Stimulated activated CD4-positive, alpha-beta T cell treated with anti-CD3 and anti-CD28 coated beads, TNF-alpha, amount 100 ng/mL, for 4 hours (primary cell): Measurements from ENCODE around the gene ZNG1F.
"Not testable (repeated sequence)": the region's sequence is repeated elsewhere in the genome, so short reads cannot be mapped to it uniquely, and the experiment has no call there.

Source experiments
- DNase-seq, 3 experiments: peaks; one replicate each; pipeline ENCODE4 v3.0.0-alpha.2; 2020; ENCODE audit warnings: low read depth in 3 of 3

The ZNG1F gene

GRCh38 chr9:41123396-41123795 is 65.7 kb downstream of the ZNG1F start:
- not testable (repeated sequence) for DNase-seq

- not testable (repeated sequence) for DNase-seq
Observed at GRCh38 chr9:41120696-41121095, 68.4 kb downstream of the ZNG1F start.

- not testable (repeated sequence) for DNase-seq
Observed at GRCh38 chr9:41119719-41120118, 69.4 kb downstream of the ZNG1F start.

- DNase-seq: not testable (repeated sequence)
Observed at GRCh38 chr9:41119311-41119710, 69.8 kb downstream of the ZNG1F start.

GRCh38 chr9:41113348-41113747 is 75.8 kb downstream of the ZNG1F start:
- not testable (repeated sequence) for DNase-seq

GRCh38 chr9:41111414-41111813 is 77.7 kb downstream of the ZNG1F start:
- not testable (repeated sequence) for DNase-seq

GRCh38 chr9:41110913-41111312 is 78.2 kb downstream of the ZNG1F start:
- DNase-seq: not testable (repeated sequence)

- DNase-seq: not testable (repeated sequence)
Observed at GRCh38 chr9:41109253-41109652, 79.9 kb downstream of the ZNG1F start.

- not testable (repeated sequence) for DNase-seq
Observed at GRCh38 chr9:41108816-41109215, 80.3 kb downstream of the ZNG1F start.

- not testable (repeated sequence) for DNase-seq
Observed at GRCh38 chr9:41106472-41107116, 82.5 kb downstream of the ZNG1F start.

- not testable (repeated sequence) for DNase-seq
Observed at GRCh38 chr9:41105557-41106253, 83.4 kb downstream of the ZNG1F start.

GRCh38 chr9:41104542-41104941 is 84.6 kb downstream of the ZNG1F start:
- DNase-seq: not testable (repeated sequence)

- DNase-seq: not testable (repeated sequence)
Observed at GRCh38 chr9:41100508-41100907, 88.6 kb downstream of the ZNG1F start.

- not testable (repeated sequence) for DNase-seq
Observed at GRCh38 chr9:41098759-41099158, 90.4 kb downstream of the ZNG1F start.

GRCh38 chr9:41095060-41095459 is 94.1 kb downstream of the ZNG1F start:
- DNase-seq: not testable (repeated sequence)

GRCh38 chr9:41094010-41094773 is 94.9 kb downstream of the ZNG1F start:
- not testable (repeated sequence) for DNase-seq

GRCh38 chr9:41090922-41091321 is 98.2 kb downstream of the ZNG1F start:
- DNase-seq: not testable (repeated sequence)

- not testable (repeated sequence) for DNase-seq
Observed at GRCh38 chr9:41090386-41090785, 98.7 kb downstream of the ZNG1F start.

- DNase-seq: not testable (repeated sequence)
Observed at GRCh38 chr9:41088450-41089059, 100.6 kb downstream of the ZNG1F start.

GRCh38 chr9:41087929-41088328 is 101.2 kb downstream of the ZNG1F start:
- DNase-seq: not testable (repeated sequence)

GRCh38 chr9:41087157-41087780 is 101.8 kb downstream of the ZNG1F start:
- DNase-seq: not testable (repeated sequence)
